HepG2 (cell line): ENCODE results near the gene TUBB3. TPM values are rescaled to one million over a fixed set of nuclear protein-coding genes. Genes with fewer than 3 reads are reported as not detected.
A peak's percentile ranks its signal among the peaks of the same experiment; 100 is the strongest.

Source experiments
- DMAP1 ChIP-seq: IDR thresholded peaks from 2 replicates; pipeline ENCODE4 v1.6.1; 2016
- FOSL2 ChIP-seq: sonication (generic); formaldehyde crosslinking; IDR thresholded peaks from 2 replicates; pipeline ENCODE4 v1.4.0; 2020; ENCODE audit warnings: missing genetic modification reagents
- GTF3A ChIP-seq: sonication (generic); formaldehyde crosslinking; conservative IDR thresholded peaks from 2 replicates; pipeline ENCODE4 v1.4.0; 2020; ENCODE audit warnings: mild to moderate bottlenecking, missing genetic modification reagents
- SALL2 ChIP-seq: sonication (generic); formaldehyde crosslinking; IDR thresholded peaks from 2 replicates; pipeline ENCODE4 v1.8.1; 2023; ENCODE audit warnings: mild to moderate bottlenecking, missing genetic modification reagents, inconsistent platforms
- SATB2 ChIP-seq: sonication (generic); formaldehyde crosslinking; IDR thresholded peaks from 2 replicates; pipeline ENCODE4 v1.5.0; 2020; ENCODE audit warnings: missing genetic modification reagents
- SIN3A ChIP-seq: IDR thresholded peaks from 2 replicates; pipeline ENCODE4 v1.6.1; 2011; ENCODE audit warnings: low read depth, mild to moderate bottlenecking, control low read depth, low read length, borderline replicate concordance
- ZNF382 ChIP-seq: sonication (generic); formaldehyde crosslinking; IDR thresholded peaks from 2 replicates; pipeline ENCODE4 v1.5.0; 2020; ENCODE audit warnings: missing genetic modification reagents, mild to moderate bottlenecking, borderline replicate concordance
- ZNF788 ChIP-seq: sonication (generic); formaldehyde crosslinking; IDR thresholded peaks from 2 replicates; pipeline ENCODE4 v1.5.0; 2020; ENCODE audit warnings: mild to moderate bottlenecking, missing genetic modification reagents, borderline replicate concordance
- polyA plus RNA-seq, 8 experiments: library from polyadenylated mRNA; depleted of rRNA in 3 of 8; stranded (reverse) in 7 of 8; unstranded in 1 of 8; fragments of >200 nt; fragmentation: Illumina TruSeq in 4 of 8; extraction: Trizol in 4 of 8; gene quantifications; 2 replicates each; pipeline versions ENCODE4 v1.2.1 to v1.2.3, GENCODE V29; 2011 to 2016; ENCODE audit warnings: low read depth in 4 of 8, missing spikeins in 1 of 8, mixed read lengths in 1 of 8; ENCODE audit not compliant: insufficient read depth in 1 of 8
- total RNA-seq, 5 experiments: library from RNA; depleted of rRNA; stranded (reverse); fragments of >200 nt; fragmentation: Illumina TruSeq; extraction: Trizol; gene quantifications; 2 replicates each; pipeline ENCODE4 v1.2.3, GENCODE V29; 2016; ENCODE audit warnings: low read depth in 1 of 5
- TF ChIP-seq, protein P1 (sequence below): sonication (generic); formaldehyde crosslinking; conservative IDR thresholded peaks from 2 replicates; pipeline ENCODE4 v1.8.0; 2022; ENCODE audit warnings: missing genetic modification reagents
- TF ChIP-seq, protein P2 (sequence below): sonication (generic); formaldehyde crosslinking; IDR thresholded peaks from 2 replicates; pipeline ENCODE4 v1.5.0; 2020; ENCODE audit warnings: mild to moderate bottlenecking, missing genetic modification reagents
- TF ChIP-seq, protein P3 (sequence below): sonication (generic); formaldehyde crosslinking; IDR thresholded peaks from 2 replicates; pipeline ENCODE4 v1.4.0; 2020; ENCODE audit warnings: missing genetic modification reagents, borderline replicate concordance
- TF ChIP-seq, protein P4 (sequence below): sonication (generic); IDR thresholded peaks from 2 replicates; pipeline ENCODE4 v1.6.1; 2016; ENCODE audit warnings: low read depth, borderline replicate concordance
- TF ChIP-seq, protein P5 (sequence below): sonication (generic); formaldehyde crosslinking; IDR thresholded peaks from 2 replicates; pipeline ENCODE4 v1.4.0; 2020; ENCODE audit warnings: mild to moderate bottlenecking, missing genetic modification reagents
- TF ChIP-seq, protein P6 (sequence below): sonication (generic); formaldehyde crosslinking; IDR thresholded peaks from 2 replicates; pipeline ENCODE4 v1.4.0; 2020; ENCODE audit warnings: missing genetic modification reagents, borderline replicate concordance

The TUBB3 gene
- total and polyA plus RNA-seq, 2 of the 13 experiments (the other 11 are each of a cell fraction or from before 2014, with no cell fraction given), result 110 to 185 TPM

DNA sequence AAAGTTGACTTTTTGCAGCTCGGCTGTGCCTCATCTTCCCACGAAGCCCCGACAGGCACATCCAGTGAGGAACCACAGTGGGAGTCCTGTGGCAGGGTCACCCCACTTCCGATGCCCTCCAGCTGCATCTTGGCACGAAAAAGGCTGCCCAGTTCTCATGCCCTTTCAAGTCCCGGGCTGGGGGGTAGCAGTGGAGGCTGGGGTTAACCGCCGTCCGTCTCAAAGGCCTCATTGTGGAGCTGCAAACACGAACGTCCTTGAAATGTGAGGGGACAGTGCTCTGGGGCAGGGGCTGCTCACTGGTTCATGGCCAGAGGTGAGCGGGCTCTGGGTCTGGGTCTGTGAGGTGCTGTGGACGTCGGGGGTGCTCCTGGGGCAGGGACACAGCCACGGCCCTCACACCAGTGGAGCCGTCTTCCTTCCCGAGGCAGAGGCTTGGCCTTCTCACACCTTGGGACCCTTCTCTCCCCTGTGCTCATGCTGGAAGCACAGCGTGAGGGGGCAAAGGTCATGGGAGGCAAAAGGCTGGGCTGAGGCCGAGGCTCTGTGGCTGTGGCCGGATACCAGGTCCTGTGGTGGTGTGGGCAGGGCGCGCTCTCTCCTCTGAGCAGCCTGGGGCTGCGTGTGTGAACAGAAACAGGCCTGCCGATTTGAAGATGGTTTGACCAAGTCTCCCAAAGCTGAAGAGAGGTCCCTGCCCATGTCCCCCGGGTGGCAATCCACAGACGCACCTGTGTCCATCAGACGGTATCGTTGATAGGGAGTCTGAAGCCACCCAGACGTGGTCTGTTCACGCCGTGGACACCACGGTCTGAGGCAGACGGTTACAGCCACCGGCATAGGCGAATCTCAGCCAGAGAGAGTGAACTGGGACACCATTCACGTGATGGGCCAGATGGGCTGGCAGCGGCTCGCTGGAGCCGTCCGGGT lies 7.6 kb upstream of the TUBB3 start (continued):
- TF ChIP-seq, protein P1, sequence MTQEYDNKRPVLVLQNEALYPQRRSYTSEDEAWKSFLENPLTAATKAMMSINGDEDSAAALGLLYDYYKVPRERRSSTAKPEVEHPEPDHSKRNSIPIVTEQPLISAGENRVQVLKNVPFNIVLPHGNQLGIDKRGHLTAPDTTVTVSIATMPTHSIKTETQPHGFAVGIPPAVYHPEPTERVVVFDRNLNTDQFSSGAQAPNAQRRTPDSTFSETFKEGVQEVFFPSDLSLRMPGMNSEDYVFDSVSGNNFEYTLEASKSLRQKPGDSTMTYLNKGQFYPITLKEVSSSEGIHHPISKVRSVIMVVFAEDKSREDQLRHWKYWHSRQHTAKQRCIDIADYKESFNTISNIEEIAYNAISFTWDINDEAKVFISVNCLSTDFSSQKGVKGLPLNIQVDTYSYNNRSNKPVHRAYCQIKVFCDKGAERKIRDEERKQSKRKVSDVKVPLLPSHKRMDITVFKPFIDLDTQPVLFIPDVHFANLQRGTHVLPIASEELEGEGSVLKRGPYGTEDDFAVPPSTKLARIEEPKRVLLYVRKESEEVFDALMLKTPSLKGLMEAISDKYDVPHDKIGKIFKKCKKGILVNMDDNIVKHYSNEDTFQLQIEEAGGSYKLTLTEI, result no peak
- TF ChIP-seq GTF3A (CRISPR knock-in tag), result peak; percentile 50; the same call in 1 of the 2 replicates
- no peak for TF ChIP-seq ZNF382
- TF ChIP-seq SIN3A, result no peak
- TF ChIP-seq, protein P2, sequence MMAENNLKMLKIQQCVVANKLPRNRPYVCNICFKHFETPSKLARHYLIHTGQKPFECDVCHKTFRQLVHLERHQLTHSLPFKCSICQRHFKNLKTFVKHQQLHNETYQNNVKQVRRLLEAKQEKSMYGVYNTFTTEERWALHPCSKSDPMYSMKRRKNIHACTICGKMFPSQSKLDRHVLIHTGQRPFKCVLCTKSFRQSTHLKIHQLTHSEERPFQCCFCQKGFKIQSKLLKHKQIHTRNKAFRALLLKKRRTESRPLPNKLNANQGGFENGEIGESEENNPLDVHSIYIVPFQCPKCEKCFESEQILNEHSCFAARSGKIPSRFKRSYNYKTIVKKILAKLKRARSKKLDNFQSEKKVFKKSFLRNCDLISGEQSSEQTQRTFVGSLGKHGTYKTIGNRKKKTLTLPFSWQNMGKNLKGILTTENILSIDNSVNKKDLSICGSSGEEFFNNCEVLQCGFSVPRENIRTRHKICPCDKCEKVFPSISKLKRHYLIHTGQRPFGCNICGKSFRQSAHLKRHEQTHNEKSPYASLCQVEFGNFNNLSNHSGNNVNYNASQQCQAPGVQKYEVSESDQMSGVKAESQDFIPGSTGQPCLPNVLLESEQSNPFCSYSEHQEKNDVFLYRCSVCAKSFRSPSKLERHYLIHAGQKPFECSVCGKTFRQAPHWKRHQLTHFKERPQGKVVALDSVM, result peak; percentile 97
- peak; percentile 62; the same call in 1 of the 2 replicates for TF ChIP-seq DMAP1
- TF ChIP-seq ZNF788, result peak; percentile 94
- TF ChIP-seq SALL2 (CRISPR knock-in tag), result peak; percentile 94
- TF ChIP-seq FOSL2 (CRISPR knock-in tag), result no peak
- TF ChIP-seq, protein P3, sequence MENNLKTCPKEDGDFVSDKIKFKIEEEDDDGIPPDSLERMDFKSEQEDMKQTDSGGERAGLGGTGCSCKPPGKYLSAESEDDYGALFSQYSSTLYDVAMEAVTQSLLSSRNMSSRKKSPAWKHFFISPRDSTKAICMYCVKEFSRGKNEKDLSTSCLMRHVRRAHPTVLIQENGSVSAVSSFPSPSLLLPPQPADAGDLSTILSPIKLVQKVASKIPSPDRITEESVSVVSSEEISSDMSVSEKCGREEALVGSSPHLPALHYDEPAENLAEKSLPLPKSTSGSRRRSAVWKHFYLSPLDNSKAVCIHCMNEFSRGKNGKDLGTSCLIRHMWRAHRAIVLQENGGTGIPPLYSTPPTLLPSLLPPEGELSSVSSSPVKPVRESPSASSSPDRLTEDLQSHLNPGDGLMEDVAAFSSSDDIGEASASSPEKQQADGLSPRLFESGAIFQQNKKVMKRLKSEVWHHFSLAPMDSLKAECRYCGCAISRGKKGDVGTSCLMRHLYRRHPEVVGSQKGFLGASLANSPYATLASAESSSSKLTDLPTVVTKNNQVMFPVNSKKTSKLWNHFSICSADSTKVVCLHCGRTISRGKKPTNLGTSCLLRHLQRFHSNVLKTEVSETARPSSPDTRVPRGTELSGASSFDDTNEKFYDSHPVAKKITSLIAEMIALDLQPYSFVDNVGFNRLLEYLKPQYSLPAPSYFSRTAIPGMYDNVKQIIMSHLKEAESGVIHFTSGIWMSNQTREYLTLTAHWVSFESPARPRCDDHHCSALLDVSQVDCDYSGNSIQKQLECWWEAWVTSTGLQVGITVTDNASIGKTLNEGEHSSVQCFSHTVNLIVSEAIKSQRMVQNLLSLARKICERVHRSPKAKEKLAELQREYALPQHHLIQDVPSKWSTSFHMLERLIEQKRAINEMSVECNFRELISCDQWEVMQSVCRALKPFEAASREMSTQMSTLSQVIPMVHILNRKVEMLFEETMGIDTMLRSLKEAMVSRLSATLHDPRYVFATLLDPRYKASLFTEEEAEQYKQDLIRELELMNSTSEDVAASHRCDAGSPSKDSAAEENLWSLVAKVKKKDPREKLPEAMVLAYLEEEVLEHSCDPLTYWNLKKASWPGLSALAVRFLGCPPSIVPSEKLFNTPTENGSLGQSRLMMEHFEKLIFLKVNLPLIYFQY (CRISPR knock-in tag), result 0 out of 2 replicates have a peak, but pooled peaks have one; percentile 37
- peak; percentile 95 for TF ChIP-seq SATB2 (CRISPR knock-in tag)
- TF ChIP-seq, protein P4, sequence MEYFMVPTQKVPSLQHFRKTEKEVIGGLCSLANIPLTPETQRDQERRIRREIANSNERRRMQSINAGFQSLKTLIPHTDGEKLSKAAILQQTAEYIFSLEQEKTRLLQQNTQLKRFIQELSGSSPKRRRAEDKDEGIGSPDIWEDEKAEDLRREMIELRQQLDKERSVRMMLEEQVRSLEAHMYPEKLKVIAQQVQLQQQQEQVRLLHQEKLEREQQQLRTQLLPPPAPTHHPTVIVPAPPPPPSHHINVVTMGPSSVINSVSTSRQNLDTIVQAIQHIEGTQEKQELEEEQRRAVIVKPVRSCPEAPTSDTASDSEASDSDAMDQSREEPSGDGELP, result no peak; the same call in 1 of the 2 replicates
- TF ChIP-seq, protein P5, sequence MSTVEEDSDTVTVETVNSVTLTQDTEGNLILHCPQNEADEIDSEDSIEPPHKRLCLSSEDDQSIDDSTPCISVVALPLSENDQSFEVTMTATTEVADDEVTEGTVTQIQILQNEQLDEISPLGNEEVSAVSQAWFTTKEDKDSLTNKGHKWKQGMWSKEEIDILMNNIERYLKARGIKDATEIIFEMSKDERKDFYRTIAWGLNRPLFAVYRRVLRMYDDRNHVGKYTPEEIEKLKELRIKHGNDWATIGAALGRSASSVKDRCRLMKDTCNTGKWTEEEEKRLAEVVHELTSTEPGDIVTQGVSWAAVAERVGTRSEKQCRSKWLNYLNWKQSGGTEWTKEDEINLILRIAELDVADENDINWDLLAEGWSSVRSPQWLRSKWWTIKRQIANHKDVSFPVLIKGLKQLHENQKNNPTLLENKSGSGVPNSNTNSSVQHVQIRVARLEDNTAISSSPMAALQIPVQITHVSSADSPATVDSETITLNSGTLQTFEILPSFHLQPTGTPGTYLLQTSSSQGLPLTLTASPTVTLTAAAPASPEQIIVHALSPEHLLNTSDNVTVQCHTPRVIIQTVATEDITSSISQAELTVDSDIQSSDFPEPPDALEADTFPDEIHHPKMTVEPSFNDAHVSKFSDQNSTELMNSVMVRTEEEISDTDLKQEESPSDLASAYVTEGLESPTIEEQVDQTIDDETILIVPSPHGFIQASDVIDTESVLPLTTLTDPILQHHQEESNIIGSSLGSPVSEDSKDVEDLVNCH (CRISPR knock-in tag), result peak; percentile 83; the same call in 1 of the 2 replicates
- TF ChIP-seq, protein P6, sequence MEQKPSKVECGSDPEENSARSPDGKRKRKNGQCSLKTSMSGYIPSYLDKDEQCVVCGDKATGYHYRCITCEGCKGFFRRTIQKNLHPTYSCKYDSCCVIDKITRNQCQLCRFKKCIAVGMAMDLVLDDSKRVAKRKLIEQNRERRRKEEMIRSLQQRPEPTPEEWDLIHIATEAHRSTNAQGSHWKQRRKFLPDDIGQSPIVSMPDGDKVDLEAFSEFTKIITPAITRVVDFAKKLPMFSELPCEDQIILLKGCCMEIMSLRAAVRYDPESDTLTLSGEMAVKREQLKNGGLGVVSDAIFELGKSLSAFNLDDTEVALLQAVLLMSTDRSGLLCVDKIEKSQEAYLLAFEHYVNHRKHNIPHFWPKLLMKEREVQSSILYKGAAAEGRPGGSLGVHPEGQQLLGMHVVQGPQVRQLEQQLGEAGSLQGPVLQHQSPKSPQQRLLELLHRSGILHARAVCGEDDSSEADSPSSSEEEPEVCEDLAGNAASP (CRISPR knock-in tag), result no peak; the same call in none of the 2 replicates
